IPS-20b (cell line): Measurements from ENCODE around the gene DCLK1.
"Not testable (repeated sequence)": the region's sequence is repeated elsewhere in the genome, so short reads cannot be mapped to it uniquely, and the experiment has no call there.

Experiments used
- H3K27ac ChIP-seq: one replicate; pipeline ENCODE4 v1.5.1; 2013; ENCODE audit warnings: low read length
- H3K27me3 ChIP-seq: 2 replicates; pipeline ENCODE4 v1.6.1; 2013; ENCODE audit warnings: mild to moderate bottlenecking, low read length, inconsistent platforms; ENCODE audit not compliant: insufficient read depth
- H3K36me3 ChIP-seq: 2 replicates; pipeline ENCODE4 v1.6.1; 2013; ENCODE audit warnings: low read depth, mild to moderate bottlenecking, inconsistent platforms, low read length, moderate library complexity; ENCODE audit not compliant: insufficient read depth
- H3K4me1 ChIP-seq: 2 replicates; pipeline ENCODE4 v1.6.1; 2013; ENCODE audit warnings: mild to moderate bottlenecking, control low read depth, inconsistent platforms, low read length, moderate library complexity; ENCODE audit not compliant: insufficient read depth
- H3K4me3 ChIP-seq: 2 replicates; pipeline ENCODE4 v1.5.1; 2013; ENCODE audit warnings: mild to moderate bottlenecking, low read length, inconsistent platforms
- H3K9ac ChIP-seq: 2 replicates; pipeline ENCODE4 v1.6.1; 2013; ENCODE audit warnings: low read depth, mild to moderate bottlenecking, inconsistent platforms, low read length, moderate library complexity
- H3K9me3 ChIP-seq: 2 replicates; pipeline ENCODE4 v1.6.1; 2013; ENCODE audit warnings: mild to moderate bottlenecking, low read depth, low read length, inconsistent platforms; ENCODE audit not compliant: insufficient read depth

DCLK1 gene

GRCh38 chr13:36076211-36076610, 55.0 kb downstream of the DCLK1 start:
- Histone ChIP-seq H3K36me3 (no peaks in the 10 kb centered on the region), H3K4me3 (no peak overlapping the region), H3K9ac (no peak overlapping the region), H3K9me3 (no peaks in the 10 kb centered on the region), H3K27me3 (no peaks in the 10 kb centered on the region), H3K4me1 (peaks cover 4% of the 10 kb centered on the region; the same call in 1 of the 2 replicates), H3K27ac (no peak overlapping the region)

DNA sequence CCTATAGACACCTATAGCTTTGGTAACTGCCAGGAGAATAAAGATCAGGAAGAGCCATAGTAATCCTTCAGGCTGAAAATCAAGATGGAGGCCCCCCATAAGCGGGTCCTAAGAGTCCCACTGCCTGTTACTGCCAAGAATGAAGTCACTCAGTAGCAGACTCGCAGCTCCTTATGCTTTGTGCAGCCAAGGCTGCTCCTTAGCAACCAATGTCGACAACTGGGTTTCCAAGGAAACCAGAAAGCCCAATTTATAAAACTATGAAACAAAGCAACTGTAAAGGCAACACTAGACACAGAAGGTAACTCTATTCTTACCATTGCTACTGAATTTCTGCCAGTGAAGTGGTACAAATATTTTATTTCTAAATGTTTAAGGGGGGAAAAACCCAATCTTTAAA, 56.5 kb downstream of the DCLK1 start:
- no peaks in the 10 kb centered on the region for H3K9me3 ChIP-seq
- no peak overlapping the region for H3K4me3 ChIP-seq
- no peak overlapping the region for H3K27ac ChIP-seq
- H3K36me3 ChIP-seq: no peaks in the 10 kb centered on the region
- H3K27me3 ChIP-seq: no peaks in the 10 kb centered on the region
- no peaks in the 10 kb centered on the region; the same call in 1 of the 2 replicates for H3K4me1 ChIP-seq
- H3K9ac ChIP-seq: no peak overlapping the region

- H3K9ac ChIP-seq: no peak overlapping the region
- no peak overlapping the region for H3K4me3 ChIP-seq
- H3K9me3 ChIP-seq: no peaks in the 10 kb centered on the region
- H3K4me1 ChIP-seq: peaks cover 7% of the 10 kb centered on the region; the same call in 1 of the 2 replicates
- H3K36me3 ChIP-seq: no peaks in the 10 kb centered on the region
- H3K27me3 ChIP-seq: no peaks in the 10 kb centered on the region
- no peak overlapping the region for H3K27ac ChIP-seq
Observed at GRCh38 chr13:36072152-36072935, 58.8 kb downstream of the DCLK1 start.

GRCh38 chr13:36070504-36071192, 60.5 kb downstream of the DCLK1 start:
- not testable (repeated sequence) for H3K27me3 ChIP-seq, H3K9ac ChIP-seq, H3K36me3 ChIP-seq, H3K4me1 ChIP-seq, H3K27ac ChIP-seq, H3K9me3 ChIP-seq, H3K4me3 ChIP-seq

DNA sequence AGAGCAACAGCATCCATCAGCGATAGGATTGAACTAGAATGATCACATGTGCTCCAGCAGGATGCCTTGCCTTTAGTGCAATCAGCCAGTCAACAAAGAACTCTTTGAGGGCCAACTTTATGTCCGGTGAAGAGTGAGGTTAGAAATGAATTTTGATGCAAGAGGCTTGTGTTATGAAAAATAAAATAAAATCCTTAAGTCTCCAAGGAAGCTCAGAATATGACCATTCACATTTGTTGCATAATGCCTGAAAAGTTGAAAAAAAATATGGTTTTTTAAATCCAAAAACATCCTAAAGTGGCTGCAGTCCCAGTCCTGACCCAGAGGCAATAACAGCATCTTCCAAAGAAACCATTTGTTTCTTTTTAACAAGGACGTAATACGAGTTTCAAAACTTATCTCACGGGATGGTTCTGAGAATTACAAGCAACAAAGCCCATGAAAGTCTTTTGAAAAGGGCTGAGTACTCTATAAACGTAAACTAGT, 61.3 kb downstream of the DCLK1 start:
- no peak overlapping the region for H3K4me3 ChIP-seq
- H3K9ac ChIP-seq: no peak overlapping the region
- H3K27ac ChIP-seq: no peak overlapping the region
- H3K4me1 ChIP-seq: peaks cover 7% of the 10 kb centered on the region; the same call in 1 of the 2 replicates
- H3K9me3 ChIP-seq: no peaks in the 10 kb centered on the region
- H3K27me3 ChIP-seq: no peaks in the 10 kb centered on the region
- no peaks in the 10 kb centered on the region for H3K36me3 ChIP-seq

- Histone ChIP-seq H3K9me3 (no peaks in the 10 kb centered on the region), H3K27me3 (no peaks in the 10 kb centered on the region), H3K4me3 (no peak overlapping the region), H3K27ac (no peak overlapping the region), H3K36me3 (no peaks in the 10 kb centered on the region), H3K4me1 (peaks cover 7% of the 10 kb centered on the region; the same call in 1 of the 2 replicates), H3K9ac (no peak overlapping the region)
Observed at GRCh38 chr13:36068991-36069390, 62.2 kb downstream of the DCLK1 start.

- H3K36me3 ChIP-seq: no peaks in the 10 kb centered on the region
- H3K9me3 ChIP-seq: no peaks in the 10 kb centered on the region
- no peak overlapping the region for H3K9ac ChIP-seq
- no peaks in the 10 kb centered on the region for H3K27me3 ChIP-seq
- no peak overlapping the region for H3K4me3 ChIP-seq
- no peak overlapping the region for H3K27ac ChIP-seq
- peaks cover 7% of the 10 kb centered on the region; the same call in 1 of the 2 replicates for H3K4me1 ChIP-seq
Observed at GRCh38 chr13:36068566-36068965, 62.6 kb downstream of the DCLK1 start.

GRCh38 chr13:36067746-36068381, 63.3 kb downstream of the DCLK1 start:
- H3K4me1 ChIP-seq: peaks cover 7% of the 10 kb centered on the region; the same call in 1 of the 2 replicates
- H3K36me3 ChIP-seq: no peaks in the 10 kb centered on the region
- no peaks in the 10 kb centered on the region for H3K27me3 ChIP-seq
- H3K27ac ChIP-seq: no peak overlapping the region
- no peaks in the 10 kb centered on the region for H3K9me3 ChIP-seq
- no peak overlapping the region for H3K9ac ChIP-seq
- H3K4me3 ChIP-seq: no peak overlapping the region

GRCh38 chr13:36062249-36062648, 68.9 kb downstream of the DCLK1 start:
- H3K36me3 ChIP-seq: no peaks in the 10 kb centered on the region
- H3K9me3 ChIP-seq: no peaks in the 10 kb centered on the region
- H3K4me3 ChIP-seq: no peak overlapping the region
- H3K27me3 ChIP-seq: no peaks in the 10 kb centered on the region
- H3K9ac ChIP-seq: no peak overlapping the region
- no peaks in the 10 kb centered on the region for H3K4me1 ChIP-seq
- no peak overlapping the region for H3K27ac ChIP-seq

- H3K36me3 ChIP-seq: no peaks in the 10 kb centered on the region
- no peaks in the 10 kb centered on the region for H3K9me3 ChIP-seq
- no peaks in the 10 kb centered on the region for H3K27me3 ChIP-seq
- no peak overlapping the region for H3K9ac ChIP-seq
- H3K27ac ChIP-seq: no peak overlapping the region
- no peaks in the 10 kb centered on the region for H3K4me1 ChIP-seq
- H3K4me3 ChIP-seq: no peak overlapping the region
Observed at GRCh38 chr13:36061621-36062020, 69.6 kb downstream of the DCLK1 start.

GRCh38 chr13:36061054-36061453, 70.1 kb downstream of the DCLK1 start:
- H3K36me3 ChIP-seq: no peaks in the 10 kb centered on the region
- no peaks in the 10 kb centered on the region for H3K4me1 ChIP-seq
- no peaks in the 10 kb centered on the region for H3K27me3 ChIP-seq
- no peak overlapping the region for H3K27ac ChIP-seq
- H3K9me3 ChIP-seq: no peaks in the 10 kb centered on the region
- H3K9ac ChIP-seq: no peak overlapping the region
- no peak overlapping the region for H3K4me3 ChIP-seq
